GM19397 (cell line): ENCODE results near the gene PRKAR1A.
"Not testable (repeated sequence)": the region's sequence is repeated elsewhere in the genome, so short reads cannot be mapped to it uniquely, and the experiment has no call there.

ENCODE experiments used
- ATAC-seq: cut with Tn5 transposase; IDR thresholded peaks from one replicate; pipeline ENCODE4 v1.9.1; 2021; ENCODE audit warnings: mild to moderate bottlenecking, moderate library complexity; ENCODE audit not compliant: unreplicated experiment

Gene PRKAR1A

DNA sequence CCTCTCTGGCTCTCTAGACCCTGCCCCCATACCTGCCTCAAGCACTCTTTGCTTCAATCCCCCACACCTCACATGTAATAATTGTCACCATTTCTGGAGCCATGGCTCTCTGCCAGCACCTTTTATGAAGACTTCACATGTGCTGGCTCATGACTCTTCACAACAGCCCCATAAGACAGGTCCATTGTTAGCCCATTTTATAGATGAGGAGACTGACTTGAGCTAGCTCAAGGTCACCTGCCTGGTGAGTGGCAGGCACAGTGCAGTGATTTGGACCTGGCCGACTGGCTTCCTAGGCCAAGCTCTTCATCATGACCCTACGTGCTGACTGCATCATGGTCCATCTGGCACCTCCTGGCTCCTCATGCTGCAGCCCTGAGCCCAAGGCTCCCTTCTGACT lies 63.9 kb downstream of the PRKAR1A start:
- no peak for ATAC-seq

GRCh38 chr17:68576811-68577496 lies 64.7 kb downstream of the PRKAR1A start:
- ATAC-seq: no peak

DNA sequence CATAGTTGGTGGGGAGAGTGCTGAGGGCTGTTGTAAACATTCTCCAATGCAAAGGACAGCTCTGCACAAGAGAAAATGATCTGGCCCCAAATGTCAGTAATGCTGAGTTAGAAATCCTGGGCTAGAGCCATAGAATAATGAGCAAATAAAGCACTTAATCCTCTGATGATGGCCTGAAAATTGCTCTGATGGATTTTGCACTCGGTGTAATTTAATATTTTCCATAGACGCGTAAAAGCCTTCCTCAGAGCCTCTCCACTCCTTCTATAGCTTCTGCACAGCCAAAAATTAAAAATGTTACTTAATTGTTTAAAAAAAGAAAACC lies 65.2 kb downstream of the PRKAR1A start:
- no peak for ATAC-seq

DNA sequence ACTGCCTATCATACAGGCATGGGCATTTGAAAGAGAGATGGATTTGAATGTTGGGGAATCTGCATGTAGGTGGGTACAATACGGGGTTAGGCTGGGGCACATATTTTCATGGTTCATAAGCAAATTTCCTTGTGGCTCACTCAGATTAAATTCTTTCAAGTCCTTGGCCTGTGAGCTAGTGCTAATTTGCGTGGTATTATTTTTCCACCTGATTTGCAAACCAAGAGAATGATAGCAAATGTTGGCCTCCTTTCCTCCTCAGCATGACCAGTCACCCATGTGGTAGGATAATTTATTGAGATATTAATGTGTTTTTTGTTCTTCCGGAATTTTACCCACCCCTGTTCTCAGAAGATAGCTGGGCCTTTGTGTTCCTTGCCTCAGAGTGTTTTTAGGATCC lies 66.0 kb downstream of the PRKAR1A start:
- no peak for ATAC-seq

- ATAC-seq: no peak
These were observed 67.1 kb downstream of the PRKAR1A start for GRCh38 chr17:68579194-68579927.

DNA sequence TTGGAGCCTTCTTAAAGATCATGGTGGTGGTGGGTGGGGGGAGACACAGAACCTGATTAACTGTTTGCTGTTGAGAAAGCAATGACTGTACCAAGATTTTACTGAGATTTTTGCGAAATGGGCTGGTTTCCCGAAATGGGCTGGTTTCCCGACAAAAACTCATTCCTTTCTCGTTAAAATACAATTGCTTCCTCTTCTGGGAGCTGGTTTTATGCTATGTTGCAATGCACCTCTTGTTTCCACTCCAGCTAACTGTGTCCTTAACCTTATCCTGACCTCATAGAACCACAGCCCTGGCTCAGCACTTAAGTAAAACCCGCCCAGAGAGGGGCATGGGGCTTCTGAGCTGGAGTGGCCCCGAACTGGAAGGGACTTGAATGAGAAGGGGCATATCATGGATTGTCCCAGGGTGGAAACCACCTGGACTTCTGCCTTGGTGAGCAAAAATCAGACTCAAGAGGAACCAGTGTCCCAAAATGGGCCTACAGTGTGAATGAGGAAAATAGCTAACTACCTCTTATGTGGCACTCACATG lies 68.1 kb downstream of the PRKAR1A start:
- ATAC-seq: no peak

- no peak for ATAC-seq
These were observed 69.8 kb downstream of the PRKAR1A start for GRCh38 chr17:68581863-68582645.

- ATAC-seq: not testable (repeated sequence)
These were observed 70.6 kb downstream of the PRKAR1A start for GRCh38 chr17:68582867-68583266.

GRCh38 chr17:68584581-68585303 lies 72.5 kb downstream of the PRKAR1A start:
- ATAC-seq: no peak

GRCh38 chr17:68585643-68586042 lies 73.4 kb downstream of the PRKAR1A start:
- ATAC-seq: no peak

DNA sequence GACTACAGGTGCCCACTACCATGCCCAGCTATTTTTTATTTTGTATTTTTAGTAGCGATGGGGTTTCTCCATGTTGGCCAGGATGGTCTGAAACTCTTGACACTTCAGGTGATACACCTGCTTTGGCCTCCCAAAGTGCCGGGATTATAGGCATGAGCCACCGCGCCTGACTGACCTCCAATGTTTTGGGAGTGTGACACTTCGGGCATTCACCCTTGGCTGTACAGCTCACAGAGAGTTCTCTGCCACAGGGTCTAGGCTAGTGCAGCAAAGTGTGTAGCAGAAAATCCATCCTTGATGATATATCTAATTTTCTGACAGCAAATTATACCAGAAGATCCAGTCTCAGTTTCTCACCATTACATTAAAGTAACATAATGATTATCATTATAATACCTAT lies 74.8 kb downstream of the PRKAR1A start:
- ATAC-seq: no peak

GRCh38 chr17:68587847-68588246 lies 75.6 kb downstream of the PRKAR1A start:
- ATAC-seq: no peak

- ATAC-seq: no peak
These were observed 76.1 kb downstream of the PRKAR1A start for GRCh38 chr17:68588362-68588761.

GRCh38 chr17:68589086-68589485 lies 76.9 kb downstream of the PRKAR1A start:
- no peak for ATAC-seq

DNA sequence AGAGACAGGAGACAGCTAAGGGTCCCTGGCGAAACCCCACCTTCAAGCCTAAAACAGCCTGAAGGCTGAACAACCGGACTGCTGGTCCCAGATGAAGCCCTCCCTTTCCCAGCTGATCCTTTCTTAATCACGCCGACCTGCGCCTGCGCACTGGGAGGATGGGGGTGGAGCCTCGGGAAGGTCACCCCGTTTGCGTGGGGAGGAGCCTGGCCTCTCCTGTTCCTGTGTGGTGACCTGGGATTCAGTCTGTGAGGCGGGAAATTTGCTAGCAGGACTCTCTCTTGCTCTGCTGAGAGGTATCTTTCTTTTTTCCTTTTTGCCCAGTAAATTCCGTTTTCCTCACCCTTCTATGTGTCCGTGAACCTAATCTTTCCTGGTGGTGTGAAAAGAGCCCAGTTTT lies 79.4 kb downstream of the PRKAR1A start:
- ATAC-seq: no peak

DNA sequence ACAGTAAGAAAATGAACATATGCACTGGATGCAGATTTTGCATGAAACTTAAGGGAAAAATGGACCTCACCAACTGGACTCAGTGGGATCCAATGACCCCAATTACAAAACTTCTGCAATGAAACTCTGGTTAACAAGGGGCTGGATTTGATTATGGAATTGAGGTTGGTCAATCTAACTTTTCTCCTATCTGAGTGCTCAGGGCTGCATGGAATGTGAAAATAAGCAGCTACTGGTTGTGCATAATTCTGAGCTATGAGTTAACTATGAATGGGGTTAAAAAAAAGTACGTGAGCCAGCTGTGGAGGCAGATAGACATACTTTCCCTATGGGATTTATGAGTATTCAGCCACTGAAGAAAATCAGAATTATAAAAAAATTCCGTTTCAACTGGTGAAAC lies 79.8 kb downstream of the PRKAR1A start:
- no peak for ATAC-seq

GRCh38 chr17:68592682-68593641 lies 80.7 kb downstream of the PRKAR1A start:
- ATAC-seq: no peak

GRCh38 chr17:68594552-68594951 lies 82.3 kb downstream of the PRKAR1A start:
- ATAC-seq: no peak

DNA sequence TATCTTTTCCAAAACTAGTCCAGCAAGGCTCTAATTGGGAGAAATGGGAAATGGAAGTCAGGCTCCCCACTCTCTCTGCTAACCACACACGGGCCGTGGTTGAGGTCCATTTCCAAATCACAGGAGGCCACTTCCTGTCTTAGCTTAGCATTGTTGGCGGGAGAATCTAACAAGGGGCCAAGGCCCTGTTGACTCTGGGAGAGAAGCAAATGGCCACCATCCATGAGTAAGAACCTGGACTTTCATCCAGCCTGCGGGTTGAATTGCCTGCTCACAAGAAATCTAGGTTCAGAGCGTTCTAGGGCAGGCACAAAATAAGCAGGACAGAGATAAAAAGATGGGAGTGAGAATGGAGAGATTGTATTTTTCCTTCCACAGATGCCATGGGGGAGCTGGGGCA lies 83.3 kb downstream of the PRKAR1A start:
- no peak for ATAC-seq

- no peak for ATAC-seq
These were observed 83.8 kb downstream of the PRKAR1A start for GRCh38 chr17:68595986-68596385.
